Measurements from ENCODE around the gene MAD1L1. TPM values are rescaled to one million over a fixed set of nuclear protein-coding genes. Genes with fewer than 3 reads are reported as not detected.

The MAD1L1 gene
- total RNA-seq, 1 donor from 2014 or later = 32.7 TPM

DNA sequence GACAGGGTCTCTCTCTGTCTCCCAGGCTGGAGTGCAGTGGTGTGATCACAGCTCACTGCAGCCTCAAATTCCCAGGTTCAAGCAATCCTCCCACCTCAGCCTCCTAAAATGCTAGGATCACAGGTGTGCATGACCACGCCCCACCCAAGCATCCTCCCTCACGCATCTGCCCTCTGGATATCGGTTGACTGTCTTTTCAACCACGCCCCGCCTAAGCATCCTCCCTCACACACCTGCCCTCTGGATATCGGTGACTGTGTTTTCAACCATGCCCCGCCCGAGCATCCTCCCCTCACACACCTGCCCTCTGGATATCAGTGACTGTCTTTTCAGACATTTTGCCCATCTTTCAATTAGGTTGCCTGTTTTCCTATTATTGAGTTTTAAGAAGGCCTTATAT lies 140.5 kb downstream of the MAD1L1 start:
- Mint-ChIP-seq H3K4me3 (ENCODE audit: unreplicated experiment) (no peak overlapping the region), H3K27me3 (ENCODE audit: unreplicated experiment) (no peaks in the 10 kb centered on the region), H3K9me3 (ENCODE audit: unreplicated experiment) (no peaks in the 10 kb centered on the region), H3K27ac (ENCODE audit: unreplicated experiment) (no peak overlapping the region), H3K4me1 (ENCODE audit: unreplicated experiment) (peaks cover 16% of the 10 kb centered on the region), H3K36me3 (ENCODE audit: unreplicated experiment) (no peaks in the 10 kb centered on the region)
- DNase-seq (ENCODE audit: extremely low spot score, unreplicated experiment) = no peak
- TF ChIP-seq, protein P1, sequence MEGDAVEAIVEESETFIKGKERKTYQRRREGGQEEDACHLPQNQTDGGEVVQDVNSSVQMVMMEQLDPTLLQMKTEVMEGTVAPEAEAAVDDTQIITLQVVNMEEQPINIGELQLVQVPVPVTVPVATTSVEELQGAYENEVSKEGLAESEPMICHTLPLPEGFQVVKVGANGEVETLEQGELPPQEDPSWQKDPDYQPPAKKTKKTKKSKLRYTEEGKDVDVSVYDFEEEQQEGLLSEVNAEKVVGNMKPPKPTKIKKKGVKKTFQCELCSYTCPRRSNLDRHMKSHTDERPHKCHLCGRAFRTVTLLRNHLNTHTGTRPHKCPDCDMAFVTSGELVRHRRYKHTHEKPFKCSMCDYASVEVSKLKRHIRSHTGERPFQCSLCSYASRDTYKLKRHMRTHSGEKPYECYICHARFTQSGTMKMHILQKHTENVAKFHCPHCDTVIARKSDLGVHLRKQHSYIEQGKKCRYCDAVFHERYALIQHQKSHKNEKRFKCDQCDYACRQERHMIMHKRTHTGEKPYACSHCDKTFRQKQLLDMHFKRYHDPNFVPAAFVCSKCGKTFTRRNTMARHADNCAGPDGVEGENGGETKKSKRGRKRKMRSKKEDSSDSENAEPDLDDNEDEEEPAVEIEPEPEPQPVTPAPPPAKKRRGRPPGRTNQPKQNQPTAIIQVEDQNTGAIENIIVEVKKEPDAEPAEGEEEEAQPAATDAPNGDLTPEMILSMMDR (IDR thresholded peaks at IDR 0.05) = no peak

DNA sequence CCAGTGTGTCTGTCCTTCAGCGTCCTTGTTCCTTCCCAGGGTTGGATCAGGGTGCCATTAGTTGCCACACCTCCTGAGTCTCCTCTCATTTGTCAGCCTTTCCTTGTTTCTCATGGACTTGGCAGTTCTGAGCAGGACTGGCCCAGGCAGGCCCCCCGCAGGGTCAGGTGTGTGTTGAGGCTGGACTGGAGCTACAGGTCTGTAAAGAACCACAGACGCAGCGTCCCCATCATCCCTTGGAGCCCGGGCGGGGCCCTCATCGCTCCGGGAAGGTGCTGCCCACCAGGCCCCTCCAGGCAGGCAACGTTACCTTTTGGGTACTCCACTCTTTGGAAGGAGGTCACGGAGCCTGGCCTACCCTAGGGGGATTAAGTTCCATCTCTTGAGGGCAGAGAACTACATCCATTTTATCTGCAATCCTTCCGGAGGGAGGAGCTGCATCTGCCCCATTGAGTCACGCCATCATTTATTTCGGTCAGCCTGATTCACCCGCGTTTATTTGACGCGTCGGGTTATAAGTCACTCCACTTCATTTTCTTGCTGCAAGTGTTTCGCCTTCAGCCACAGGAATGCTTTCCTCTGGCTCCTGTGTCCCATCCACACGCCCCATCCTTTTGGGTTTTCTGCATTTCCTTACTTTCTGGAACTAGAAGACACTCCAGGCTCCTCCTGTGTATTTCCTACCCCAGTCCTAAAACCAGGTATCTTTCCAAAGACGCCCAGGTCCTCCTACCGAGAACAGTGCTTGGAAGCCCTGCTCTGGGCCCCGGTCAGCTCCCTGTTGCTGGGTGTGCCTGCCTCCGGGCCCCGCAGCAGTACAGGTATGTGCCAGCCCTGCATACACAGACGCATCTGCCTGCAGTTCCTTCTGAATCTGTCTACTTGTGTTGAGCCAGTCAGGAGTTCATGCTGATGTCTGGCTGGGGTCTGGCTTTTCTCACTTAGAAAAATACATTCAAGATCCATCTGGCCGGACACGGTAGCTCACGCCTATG lies 141.9 kb downstream of the MAD1L1 start:
- no peak for DNase-seq (ENCODE audit: extremely low spot score, unreplicated experiment)
- TF ChIP-seq, protein P1 (IDR thresholded peaks at IDR 0.05) = no peak
- Mint-ChIP-seq H3K27me3 (ENCODE audit: unreplicated experiment) (no peaks in the 10 kb centered on the region), H3K9me3 (ENCODE audit: unreplicated experiment) (no peaks in the 10 kb centered on the region), H3K4me1 (ENCODE audit: unreplicated experiment) (peaks cover 16% of the 10 kb centered on the region), H3K27ac (ENCODE audit: unreplicated experiment) (no peak overlapping the region), H3K4me3 (ENCODE audit: unreplicated experiment) (no peak overlapping the region), H3K36me3 (ENCODE audit: unreplicated experiment) (peaks cover 3% of the 10 kb centered on the region)

DNA sequence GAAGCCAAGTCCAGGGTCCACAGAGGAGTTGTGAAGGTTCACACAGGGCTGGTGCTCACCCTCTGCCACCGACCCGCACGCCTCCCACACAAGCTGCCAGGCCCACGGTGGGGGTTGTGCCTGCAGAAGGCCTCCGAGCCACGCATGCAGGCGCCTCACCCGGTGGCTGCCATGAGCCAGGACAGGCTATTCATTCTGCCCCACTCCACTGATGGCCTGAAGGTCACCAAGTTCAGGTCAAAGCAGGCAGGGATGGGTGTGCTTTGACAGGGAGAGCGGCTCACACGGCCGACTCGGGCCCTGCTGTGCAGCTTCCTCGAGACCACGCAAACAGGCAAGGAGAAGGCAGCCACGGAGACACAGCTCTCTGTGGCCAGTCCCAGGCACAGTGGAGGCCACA lies 143.9 kb downstream of the MAD1L1 start:
- Mint-ChIP-seq H3K9me3 (ENCODE audit: unreplicated experiment) (no peaks in the 10 kb centered on the region), H3K27me3 (ENCODE audit: unreplicated experiment) (no peaks in the 10 kb centered on the region), H3K27ac (ENCODE audit: unreplicated experiment) (no peak overlapping the region), H3K36me3 (ENCODE audit: unreplicated experiment) (peaks cover 4% of the 10 kb centered on the region), H3K4me1 (ENCODE audit: unreplicated experiment) (peaks cover 16% of the 10 kb centered on the region), H3K4me3 (ENCODE audit: unreplicated experiment) (no peak overlapping the region)
- no peak for DNase-seq (ENCODE audit: extremely low spot score, unreplicated experiment)
- TF ChIP-seq, protein P1 (IDR thresholded peaks at IDR 0.05) = no peak

DNA sequence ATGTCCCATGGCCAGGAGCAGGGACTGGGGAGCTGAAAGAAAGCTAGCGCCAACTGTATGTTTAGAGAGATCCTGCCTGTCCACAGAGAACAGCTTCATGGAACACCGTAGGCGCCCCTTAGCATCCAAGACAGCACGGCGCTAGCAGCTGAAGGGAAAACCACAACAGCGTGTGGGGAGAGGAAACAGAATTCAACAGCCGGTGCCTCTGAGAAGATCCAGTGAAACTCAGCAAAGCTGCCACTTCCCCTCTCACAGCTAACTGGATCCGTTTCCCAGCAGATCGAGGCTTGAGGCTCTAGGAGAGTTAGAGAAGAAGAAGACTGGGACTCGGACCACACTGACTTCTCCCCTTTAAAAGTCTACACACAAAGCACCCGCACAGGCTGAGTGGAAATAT lies 145.0 kb downstream of the MAD1L1 start:
- H3K4me1 Mint-ChIP-seq (ENCODE audit: unreplicated experiment) = peaks cover 6% of the 10 kb centered on the region
- peaks cover 4% of the 10 kb centered on the region for H3K36me3 Mint-ChIP-seq (ENCODE audit: unreplicated experiment)
- no peaks in the 10 kb centered on the region for H3K9me3 Mint-ChIP-seq (ENCODE audit: unreplicated experiment)
- TF ChIP-seq, protein P1 (IDR thresholded peaks at IDR 0.05) = no peak
- DNase-seq (ENCODE audit: extremely low spot score, unreplicated experiment) = no peak
- no peaks in the 10 kb centered on the region for H3K27me3 Mint-ChIP-seq (ENCODE audit: unreplicated experiment)
- no peak overlapping the region for H3K4me3 Mint-ChIP-seq (ENCODE audit: unreplicated experiment)
- no peak overlapping the region for H3K27ac Mint-ChIP-seq (ENCODE audit: unreplicated experiment)

DNA sequence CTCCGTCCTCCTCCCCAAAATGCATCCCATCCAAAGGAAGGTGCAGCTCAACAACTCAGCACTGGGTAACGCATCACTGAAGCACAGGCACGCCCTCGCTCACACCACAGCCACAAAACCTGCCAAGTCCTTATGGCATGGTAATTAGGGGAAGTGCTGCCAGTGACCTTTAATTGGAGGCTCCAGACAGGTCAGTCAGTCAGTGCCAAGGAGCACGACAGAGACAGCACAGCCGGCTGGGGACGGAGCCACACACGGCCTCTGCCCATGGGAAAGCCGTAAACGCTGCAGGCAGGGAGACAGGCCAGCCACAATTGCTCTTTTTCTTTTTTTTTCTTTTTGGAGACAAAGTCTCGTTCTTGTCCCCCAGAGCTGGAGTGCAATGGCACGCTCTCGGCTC lies 146.5 kb downstream of the MAD1L1 start:
- Mint-ChIP-seq H3K4me1 (ENCODE audit: unreplicated experiment) (no peaks in the 10 kb centered on the region), H3K9me3 (ENCODE audit: unreplicated experiment) (no peaks in the 10 kb centered on the region), H3K36me3 (ENCODE audit: unreplicated experiment) (peaks cover 4% of the 10 kb centered on the region), H3K4me3 (ENCODE audit: unreplicated experiment) (no peak overlapping the region), H3K27ac (ENCODE audit: unreplicated experiment) (no peak overlapping the region), H3K27me3 (ENCODE audit: unreplicated experiment) (no peaks in the 10 kb centered on the region)
- DNase-seq (ENCODE audit: extremely low spot score, unreplicated experiment) = no peak
- TF ChIP-seq, protein P1 (IDR thresholded peaks at IDR 0.05) = no peak

All from osteocyte (in vitro differentiated cells).